OCI-LY1 (cell line): ENCODE measurements around the gene OPTC.

Experiments
- H2AFZ ChIP-seq: fragments of 200-600 bp; sonication (generic), shearing (Covaris generic); 2 replicates; pipeline ENCODE4 v1.6.0; 2014; ENCODE audit warnings: antibody characterized with exemption, mild to moderate bottlenecking, low read length
- H3F3A ChIP-seq: fragments of 200-600 bp; sonication (generic), shearing (Covaris generic); 2 replicates; pipeline ENCODE4 v1.6.0; 2014; ENCODE audit warnings: mild to moderate bottlenecking, antibody characterized with exemption, low read length, moderate library complexity; ENCODE audit not compliant: insufficient read depth
- H3K27ac ChIP-seq: fragments of 200-600 bp; sonication (generic); 2 replicates; pipeline ENCODE4 v1.5.1; 2014; ENCODE audit warnings: low read length, mixed run types, mild to moderate bottlenecking, low read depth; ENCODE audit not compliant: poor library complexity, severe bottlenecking
- H3K27me3 ChIP-seq: fragments of 200-600 bp; sonication (generic); 2 replicates; pipeline ENCODE4 v1.6.0; 2014; ENCODE audit warnings: antibody characterized with exemption, mild to moderate bottlenecking, low read length, moderate library complexity; ENCODE audit not compliant: insufficient read depth
- H3K36me3 ChIP-seq: fragments of 200-600 bp; sonication (generic); 2 replicates; pipeline ENCODE4 v1.6.1; 2014; ENCODE audit warnings: mild to moderate bottlenecking, antibody characterized with exemption, low read length, moderate library complexity, mixed read lengths; ENCODE audit not compliant: insufficient read depth
- H3K4me1 ChIP-seq: fragments of 200-600 bp; sonication (generic); 2 replicates; pipeline ENCODE4 v1.5.1; 2014; ENCODE audit warnings: mild to moderate bottlenecking, low read length, moderate library complexity; ENCODE audit not compliant: insufficient read depth, severe bottlenecking
- H3K4me2 ChIP-seq: fragments of 200-600 bp; sonication (generic), shearing (Covaris generic); 2 replicates; pipeline ENCODE4 v1.6.1; 2014; ENCODE audit warnings: low read length
- H3K4me3 ChIP-seq: fragments of 200-600 bp; sonication (generic); 2 replicates; pipeline ENCODE4 v1.5.1; 2014; ENCODE audit warnings: low read length, low read depth, mild to moderate bottlenecking, mixed read lengths; ENCODE audit not compliant: poor library complexity, severe bottlenecking
- H3K79me2 ChIP-seq: fragments of 200-600 bp; shearing (Covaris generic); 2 replicates; pipeline ENCODE4 v1.6.1; 2016; ENCODE audit warnings: mixed run types, low read length, mixed read lengths; ENCODE audit not compliant: insufficient read depth
- H3K9ac ChIP-seq: fragments of 200-600 bp; sonication (generic), shearing (Covaris generic); 2 replicates; pipeline ENCODE4 v1.6.1; 2014; ENCODE audit warnings: mild to moderate bottlenecking, low read length, mixed read lengths
- H3K9me2 ChIP-seq: fragments of 200-600 bp; sonication (generic), shearing (Covaris generic); 2 replicates; pipeline ENCODE4 v1.6.1; 2014; ENCODE audit warnings: low read depth, mild to moderate bottlenecking, low read length, mixed read lengths
- H3K9me3 ChIP-seq: fragments of 200-600 bp; shearing (Covaris generic); 2 replicates; pipeline ENCODE4 v1.6.1; 2014; ENCODE audit warnings: low read length, mixed read lengths
- H4K20me1 ChIP-seq: fragments of 200-600 bp; sonication (generic), shearing (Covaris generic); 2 replicates; pipeline ENCODE4 v1.6.0; 2016; ENCODE audit warnings: mild to moderate bottlenecking, low read length; ENCODE audit not compliant: insufficient read depth
- EZH2 ChIP-seq: fragments of 200-600 bp; sonication (generic), shearing (Covaris generic); IDR thresholded peaks from 2 replicates; pipeline ENCODE4 v1.8.0; 2017; ENCODE audit warnings: borderline replicate concordance, mixed run types, mild to moderate bottlenecking, antibody characterized with exemption, low read length, moderate library complexity, mixed read lengths
- TF ChIP-seq, protein P1 (sequence below): fragments of 200-600 bp; sonication (generic), shearing (Covaris generic); IDR thresholded peaks from 2 replicates; pipeline ENCODE4 v1.5.1; 2017; ENCODE audit warnings: mild to moderate bottlenecking, antibody characterized with exemption, low read length, moderate library complexity, mixed read lengths

OPTC gene

DNA sequence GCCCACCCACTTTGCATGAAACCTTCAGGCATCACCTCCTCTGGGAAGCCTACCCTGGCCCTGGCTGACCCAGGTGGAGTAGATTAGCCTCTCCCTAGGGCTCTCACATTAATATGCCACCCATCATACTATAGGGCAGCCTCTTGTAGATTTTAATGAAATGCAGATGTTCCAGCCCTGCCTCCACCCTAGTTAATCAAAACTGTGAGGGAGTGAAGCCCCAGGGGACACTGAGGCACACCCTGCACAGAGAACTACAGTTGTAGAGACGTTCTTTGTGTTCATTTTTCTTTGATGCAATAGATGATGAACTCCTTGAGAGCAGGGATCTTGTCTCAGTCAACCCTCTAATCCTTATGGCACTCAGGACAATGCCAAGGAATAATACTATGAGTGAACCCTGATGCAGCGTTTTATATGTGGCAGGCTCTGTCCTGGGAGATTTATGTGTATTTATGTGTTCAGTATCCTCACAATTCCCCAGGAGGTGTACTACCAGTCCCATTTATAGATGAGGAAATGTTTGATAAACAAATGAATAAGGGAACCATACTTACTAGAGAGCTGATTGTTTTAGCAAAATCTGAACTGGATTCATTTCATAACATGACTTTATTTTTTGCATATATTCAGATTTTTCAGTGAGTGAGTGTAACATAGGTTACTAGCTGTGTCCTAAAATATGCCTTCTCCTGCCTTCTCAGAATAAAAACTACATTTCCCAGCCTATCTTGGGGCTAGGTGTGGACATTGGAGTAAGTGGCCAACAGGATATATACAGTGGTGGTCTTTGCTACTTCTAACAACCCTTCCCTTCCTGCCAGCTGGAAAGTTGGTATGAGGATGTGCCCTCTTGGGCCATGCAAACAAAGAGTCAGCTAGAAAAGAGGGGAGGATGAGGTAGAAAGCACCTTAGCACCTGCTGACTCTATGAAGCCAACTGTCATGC, 41.8 kb upstream of the OPTC start:
- peak overlapping the region; percentile 12 for H3K4me3 ChIP-seq
- H3K9ac ChIP-seq: peak overlapping the region; percentile 63
- H3K4me2 ChIP-seq: peak overlapping the region; percentile 48
- H3K27me3 ChIP-seq: no peaks in the 10 kb centered on the region
- H3K36me3 ChIP-seq: no peaks in the 10 kb centered on the region
- TF ChIP-seq EZH2: no peak
- TF ChIP-seq, protein P1, sequence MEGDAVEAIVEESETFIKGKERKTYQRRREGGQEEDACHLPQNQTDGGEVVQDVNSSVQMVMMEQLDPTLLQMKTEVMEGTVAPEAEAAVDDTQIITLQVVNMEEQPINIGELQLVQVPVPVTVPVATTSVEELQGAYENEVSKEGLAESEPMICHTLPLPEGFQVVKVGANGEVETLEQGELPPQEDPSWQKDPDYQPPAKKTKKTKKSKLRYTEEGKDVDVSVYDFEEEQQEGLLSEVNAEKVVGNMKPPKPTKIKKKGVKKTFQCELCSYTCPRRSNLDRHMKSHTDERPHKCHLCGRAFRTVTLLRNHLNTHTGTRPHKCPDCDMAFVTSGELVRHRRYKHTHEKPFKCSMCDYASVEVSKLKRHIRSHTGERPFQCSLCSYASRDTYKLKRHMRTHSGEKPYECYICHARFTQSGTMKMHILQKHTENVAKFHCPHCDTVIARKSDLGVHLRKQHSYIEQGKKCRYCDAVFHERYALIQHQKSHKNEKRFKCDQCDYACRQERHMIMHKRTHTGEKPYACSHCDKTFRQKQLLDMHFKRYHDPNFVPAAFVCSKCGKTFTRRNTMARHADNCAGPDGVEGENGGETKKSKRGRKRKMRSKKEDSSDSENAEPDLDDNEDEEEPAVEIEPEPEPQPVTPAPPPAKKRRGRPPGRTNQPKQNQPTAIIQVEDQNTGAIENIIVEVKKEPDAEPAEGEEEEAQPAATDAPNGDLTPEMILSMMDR: no peak
- no peaks in the 10 kb centered on the region for H3K9me3 ChIP-seq
- H3K79me2 ChIP-seq: no peaks in the 10 kb centered on the region
- no peaks in the 10 kb centered on the region for H4K20me1 ChIP-seq
- peak overlapping the region; percentile 96 for H3K27ac ChIP-seq
- no peaks in the 10 kb centered on the region; the same call in 1 of the 2 replicates for H3F3A ChIP-seq
- H3K9me2 ChIP-seq: no peaks in the 10 kb centered on the region
- no peak overlapping the region for H2AFZ ChIP-seq
- H3K4me1 ChIP-seq: peaks cover 98% of the 10 kb centered on the region

DNA sequence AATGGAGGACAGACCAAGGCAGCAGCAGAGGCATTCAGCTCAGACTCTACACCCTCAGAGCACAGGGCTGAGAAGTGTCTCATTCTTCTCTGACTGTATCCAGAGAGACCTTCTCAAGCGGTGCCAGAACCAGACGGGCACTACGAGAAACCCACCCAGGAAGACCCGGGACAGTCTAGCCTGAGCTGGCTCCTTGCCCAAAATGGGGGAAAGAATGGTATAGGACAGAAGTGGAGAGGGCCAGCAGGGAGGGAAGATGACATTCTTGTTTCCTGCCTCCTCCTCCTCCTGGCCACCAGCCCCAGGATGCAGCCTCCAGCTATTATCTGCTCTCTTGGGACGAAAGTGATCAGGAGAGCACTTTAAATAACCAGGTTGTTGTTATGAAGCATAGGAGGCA, 40.9 kb upstream of the OPTC start:
- no peak for TF ChIP-seq EZH2
- TF ChIP-seq, protein P1: no peak
- peak overlapping the region; percentile 96 for H3K27ac ChIP-seq
- no peaks in the 10 kb centered on the region for H3K9me2 ChIP-seq
- H3K4me1 ChIP-seq: peaks cover 99% of the 10 kb centered on the region
- no peaks in the 10 kb centered on the region for H3K36me3 ChIP-seq
- H3K4me3 ChIP-seq: peak overlapping the region; percentile 12
- H3K79me2 ChIP-seq: no peaks in the 10 kb centered on the region
- no peaks in the 10 kb centered on the region for H3K9me3 ChIP-seq
- H3K4me2 ChIP-seq: peak overlapping the region; percentile 48
- no peak overlapping the region for H2AFZ ChIP-seq
- H4K20me1 ChIP-seq: no peaks in the 10 kb centered on the region
- H3K27me3 ChIP-seq: no peaks in the 10 kb centered on the region
- H3K9ac ChIP-seq: peak overlapping the region; percentile 63
- no peaks in the 10 kb centered on the region; the same call in 1 of the 2 replicates for H3F3A ChIP-seq

DNA sequence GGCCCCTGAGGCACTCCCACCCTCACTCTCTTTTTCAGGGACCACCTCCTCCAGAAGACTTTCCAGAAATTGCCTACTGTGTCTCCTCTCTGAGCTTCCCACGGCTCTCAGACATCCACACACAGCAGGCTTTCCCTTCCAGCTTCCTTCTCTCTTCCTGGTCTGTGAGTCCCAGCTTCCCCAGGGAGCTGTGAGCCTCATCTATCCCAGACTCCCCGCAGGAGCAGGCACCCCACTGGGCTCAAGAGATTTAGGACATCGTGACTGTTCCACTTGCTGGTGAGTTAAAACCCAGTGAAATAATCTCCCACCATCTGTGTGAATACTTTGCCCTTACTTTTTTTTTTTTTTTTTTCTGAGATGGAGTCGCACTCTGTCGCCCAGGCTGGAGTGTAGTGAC, 40.3 kb upstream of the OPTC start:
- no peak overlapping the region for H2AFZ ChIP-seq
- H3K27me3 ChIP-seq: no peaks in the 10 kb centered on the region
- H3K9me3 ChIP-seq: no peaks in the 10 kb centered on the region
- H3K4me2 ChIP-seq: peak overlapping the region; percentile 48
- TF ChIP-seq EZH2: no peak
- TF ChIP-seq, protein P1: no peak
- H3K4me1 ChIP-seq: peaks cover 99% of the 10 kb centered on the region
- H3K9me2 ChIP-seq: no peaks in the 10 kb centered on the region
- no peaks in the 10 kb centered on the region for H3K36me3 ChIP-seq
- H3K27ac ChIP-seq: peak overlapping the region; percentile 96
- H3K79me2 ChIP-seq: no peaks in the 10 kb centered on the region
- no peaks in the 10 kb centered on the region; the same call in 1 of the 2 replicates for H3F3A ChIP-seq
- H3K9ac ChIP-seq: peak overlapping the region; percentile 63
- no peaks in the 10 kb centered on the region for H4K20me1 ChIP-seq
- H3K4me3 ChIP-seq: peak overlapping the region; percentile 12
